GM21723 (cell line): ENCODE results near the gene TMEM176B.
"Not testable (repeated sequence)": the region's sequence is repeated elsewhere in the genome, so short reads cannot be mapped to it uniquely, and the experiment has no call there.

Experiments used
- ATAC-seq: cut with Tn5 transposase; IDR thresholded peaks from one replicate; pipeline ENCODE4 v1.9.1; 2021; ENCODE audit warnings: mild to moderate bottlenecking, moderate library complexity; ENCODE audit not compliant: unreplicated experiment

TMEM176B gene

DNA sequence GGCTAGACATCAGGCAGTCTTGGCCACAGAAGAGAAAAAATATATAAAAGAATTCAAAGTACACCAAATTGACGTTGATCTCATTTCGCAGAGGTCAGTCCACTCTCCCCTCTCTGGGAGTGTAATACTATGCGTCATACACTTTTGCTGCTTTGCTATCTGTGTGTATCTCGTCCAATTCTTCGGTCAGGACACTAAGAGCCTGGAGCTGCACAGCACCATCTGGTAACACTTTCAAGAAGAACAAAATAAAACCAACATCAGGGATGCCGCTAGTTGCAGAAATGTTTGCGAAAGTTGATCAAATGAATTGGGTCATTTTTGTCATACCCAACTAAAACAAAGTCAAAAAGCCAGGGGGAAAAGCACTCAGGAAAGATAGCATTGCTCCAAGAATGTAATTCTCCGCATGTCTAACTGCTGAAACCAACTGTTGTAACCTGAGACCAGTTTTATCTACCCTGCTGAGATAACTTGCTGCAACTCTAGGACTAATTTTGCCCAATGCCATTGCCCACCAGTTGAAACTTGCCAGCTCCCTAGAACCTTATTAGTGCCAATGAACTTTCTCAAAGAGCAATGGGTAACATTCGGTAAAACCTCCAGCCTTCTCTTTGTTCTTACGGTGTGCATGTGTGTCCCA, 23.4 kb upstream of the TMEM176B start:
- no peak for ATAC-seq

DNA sequence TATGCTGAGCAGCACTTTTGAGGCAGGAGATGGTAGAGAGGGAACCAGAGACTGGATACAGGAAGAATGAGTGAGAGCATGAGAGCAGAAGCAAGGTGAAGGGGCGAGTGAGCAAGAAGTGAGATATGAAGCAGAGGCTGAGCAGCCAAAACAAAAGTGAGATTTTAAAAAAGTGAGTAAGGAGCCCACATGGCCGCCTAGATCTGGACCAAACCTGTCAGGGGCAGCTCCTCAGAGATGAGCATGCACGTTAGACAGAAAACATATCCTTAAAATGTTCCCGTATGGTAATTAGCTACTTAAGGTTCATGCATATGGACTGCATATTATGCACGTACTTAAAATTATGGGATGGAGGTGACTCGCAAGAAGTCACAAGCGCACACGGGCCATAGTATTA, 22.9 kb upstream of the TMEM176B start:
- no peak for ATAC-seq

DNA sequence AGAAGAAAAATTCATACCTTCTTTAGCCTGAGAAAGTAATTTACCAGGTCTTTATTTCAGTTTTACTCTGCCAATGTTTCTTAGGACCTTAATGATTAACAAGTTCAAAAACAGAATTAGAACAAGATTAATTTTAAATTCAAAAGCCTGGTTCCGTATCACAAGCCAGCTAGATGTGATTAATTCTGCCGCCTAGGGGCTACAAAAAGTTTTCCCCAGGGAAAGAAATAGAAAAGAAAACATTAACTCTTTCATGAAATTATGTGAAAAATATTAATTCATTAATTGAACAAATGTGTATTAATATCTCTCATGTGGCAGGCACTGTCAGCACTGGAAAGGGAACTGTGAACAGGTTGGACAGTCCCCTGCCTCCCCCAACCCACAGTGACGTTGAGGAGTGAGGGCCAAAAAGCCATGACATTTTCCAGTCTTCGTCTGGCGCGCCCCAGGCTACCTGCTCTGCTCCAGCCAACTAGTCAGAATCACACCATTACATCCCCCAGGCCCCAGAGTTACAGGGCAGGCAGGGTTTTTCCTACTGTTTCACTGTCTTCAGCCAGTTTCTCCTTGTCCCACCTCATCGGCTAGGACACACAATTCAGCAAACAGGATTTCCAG, 20.5 kb upstream of the TMEM176B start:
- ATAC-seq, result no peak

DNA sequence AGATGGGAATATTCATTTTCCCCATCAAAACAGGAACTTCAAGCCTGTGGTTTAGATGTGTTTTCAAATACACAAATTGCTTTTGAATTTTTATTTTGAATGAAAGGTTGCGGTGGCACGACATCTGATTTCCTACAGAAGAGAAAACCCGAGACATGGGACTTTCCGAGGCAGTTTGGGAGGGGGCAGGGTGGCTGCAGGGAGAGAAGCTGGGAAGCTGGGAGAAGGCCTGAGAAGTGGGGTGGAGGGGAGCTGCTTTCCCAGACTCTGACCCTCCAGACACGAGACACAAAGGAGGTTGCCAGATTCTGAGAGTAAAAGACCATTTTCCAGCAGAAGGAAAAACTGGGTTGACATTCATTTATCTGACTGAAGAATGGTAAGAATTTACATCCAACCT, 20.0 kb upstream of the TMEM176B start:
- ATAC-seq, result no peak

DNA sequence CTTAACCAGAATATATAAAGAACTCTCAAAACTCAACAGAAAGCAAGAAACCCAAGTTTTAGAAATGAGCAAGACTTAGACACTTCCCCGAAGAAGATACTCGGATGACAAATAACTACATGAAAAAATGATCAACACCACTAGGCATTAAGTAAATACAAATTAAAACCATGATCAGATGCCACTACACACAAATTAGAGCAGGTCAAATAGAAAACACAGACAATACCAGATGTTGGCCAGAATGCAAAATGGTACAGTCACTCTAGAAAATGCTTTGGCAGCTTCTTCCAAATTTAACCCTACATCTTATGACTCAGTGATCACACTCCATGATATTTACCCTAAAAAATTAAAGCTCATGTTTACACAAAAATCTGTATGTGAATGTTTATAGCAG, 18.8 kb upstream of the TMEM176B start:
- ATAC-seq, result no peak

DNA sequence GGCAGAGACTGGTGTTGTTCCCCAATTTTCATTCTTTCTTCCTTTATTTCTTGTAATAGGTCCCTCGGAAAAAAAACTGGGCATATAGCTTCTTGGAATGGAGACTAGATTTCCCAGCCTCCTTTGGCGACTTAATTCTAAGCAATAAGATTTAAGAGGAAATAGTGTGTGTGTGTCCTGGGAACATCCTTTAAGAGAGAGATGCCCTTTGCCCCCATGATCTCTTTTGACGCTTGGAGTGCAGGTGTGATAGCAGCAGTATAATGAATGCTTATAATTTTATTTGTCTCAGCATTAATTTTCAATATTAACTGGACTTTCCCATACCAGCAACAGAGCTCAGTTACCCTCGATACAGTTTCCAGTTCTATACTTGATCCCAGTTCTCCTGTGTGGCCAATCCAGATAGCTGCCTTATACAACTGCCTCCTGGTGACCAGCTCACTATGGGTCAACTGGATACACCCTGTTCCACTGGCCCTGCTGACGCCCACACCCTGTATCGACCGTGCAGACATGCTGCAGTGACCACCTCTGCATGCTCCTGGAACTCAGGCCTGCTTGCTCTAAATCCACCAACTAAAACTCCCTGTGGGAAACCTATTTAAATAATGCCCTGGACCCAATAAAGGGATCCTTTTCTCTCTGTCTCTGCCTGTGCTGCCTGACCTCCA, 14.3 kb upstream of the TMEM176B start:
- ATAC-seq, result no peak

DNA sequence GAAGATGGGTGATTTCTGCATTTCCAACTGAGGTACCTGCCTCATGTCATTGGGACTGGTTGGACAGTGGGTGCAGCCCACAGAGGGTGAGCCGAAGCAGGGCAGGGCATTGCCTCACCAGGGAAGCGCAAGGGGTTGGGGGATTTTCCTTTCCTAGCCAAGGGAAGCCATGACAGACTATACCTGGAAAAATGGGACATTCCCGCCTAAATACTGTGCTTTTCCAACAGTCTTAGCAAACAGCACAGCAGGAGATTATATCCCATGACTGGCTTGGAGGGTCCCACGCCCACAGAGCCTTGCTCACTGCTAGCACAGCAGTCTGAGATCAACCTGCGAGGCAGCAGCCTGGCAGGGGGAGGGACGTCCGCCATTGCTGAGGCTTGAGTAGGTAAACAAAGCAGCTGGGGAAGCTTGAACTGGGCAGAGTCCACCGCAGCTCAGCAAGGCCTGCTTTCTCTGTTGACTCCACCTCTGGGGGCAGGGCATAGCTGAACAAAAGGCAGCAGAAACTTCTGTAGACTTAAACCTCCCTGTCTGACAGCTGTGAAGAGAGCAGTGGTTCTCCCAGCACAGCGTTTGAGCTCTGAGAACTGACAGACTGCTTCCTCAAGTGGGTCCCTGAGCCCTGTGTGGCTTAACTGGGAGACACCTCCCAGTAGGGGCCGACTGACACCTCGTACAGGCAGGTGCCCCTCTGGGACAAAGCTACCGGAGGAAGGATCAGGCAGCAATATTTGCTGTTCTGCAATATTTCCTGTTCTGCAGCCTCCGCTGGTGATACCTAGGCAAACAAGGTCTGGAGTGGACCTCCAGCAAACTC, 7.7 kb upstream of the TMEM176B start:
- not testable (repeated sequence) for ATAC-seq

DNA sequence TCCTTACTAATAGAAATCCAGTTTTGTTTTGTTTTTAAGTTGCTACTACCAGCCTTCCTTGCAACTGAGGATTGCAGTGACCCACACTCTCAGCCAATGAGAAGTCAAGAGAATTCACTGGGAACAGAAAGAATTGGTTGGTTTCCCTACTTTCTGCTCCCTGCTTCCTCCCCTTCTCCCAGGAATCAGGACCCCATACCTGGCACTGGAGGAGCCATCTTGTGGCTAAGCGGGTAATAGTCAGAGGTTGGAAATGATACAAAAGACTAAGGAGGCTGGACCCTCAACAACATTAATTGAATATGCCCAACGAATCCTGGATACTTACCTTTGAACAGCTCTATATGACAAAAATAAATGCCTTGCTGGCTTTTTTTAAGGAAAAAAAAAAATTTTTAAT, 6.7 kb upstream of the TMEM176B start:
- no peak for ATAC-seq

DNA sequence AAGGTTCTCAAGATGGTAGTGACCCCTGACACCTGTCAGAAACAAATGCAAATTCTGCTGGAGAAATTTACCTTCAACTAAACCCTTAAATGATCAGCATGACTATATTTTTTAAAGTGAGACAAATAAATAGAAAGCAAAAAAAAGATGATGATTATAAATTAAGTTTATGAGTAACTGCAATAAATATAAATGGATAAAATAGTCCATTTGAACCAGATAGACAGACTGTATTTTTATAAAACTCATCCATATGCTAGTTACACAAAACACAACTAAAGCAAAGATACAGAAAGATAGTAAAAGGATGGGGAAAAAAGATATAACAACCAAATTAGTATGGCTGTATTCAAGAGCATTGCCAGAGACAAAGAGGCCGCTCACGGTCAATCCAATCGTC, 6.3 kb upstream of the TMEM176B start:
- ATAC-seq, result no peak

DNA sequence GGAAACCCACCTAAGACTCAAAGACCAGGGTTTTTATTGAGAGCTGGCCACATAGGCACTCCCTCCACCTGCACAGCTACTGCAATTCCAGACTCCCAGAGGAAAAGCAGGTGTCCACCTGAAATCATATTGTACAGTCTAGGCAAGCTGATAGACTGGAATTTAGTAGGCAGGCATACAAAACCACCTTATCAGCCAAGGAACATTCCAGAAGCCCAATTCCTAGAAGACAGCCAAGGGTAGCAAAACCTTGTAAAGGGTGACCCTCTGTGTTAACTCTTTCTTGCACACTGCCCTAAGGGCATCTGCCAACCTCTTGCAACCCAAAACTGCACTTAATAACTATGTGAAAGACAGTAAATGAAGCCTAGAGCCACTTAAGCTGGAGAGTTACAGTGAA, 5.7 kb upstream of the TMEM176B start:
- ATAC-seq, result no peak

DNA sequence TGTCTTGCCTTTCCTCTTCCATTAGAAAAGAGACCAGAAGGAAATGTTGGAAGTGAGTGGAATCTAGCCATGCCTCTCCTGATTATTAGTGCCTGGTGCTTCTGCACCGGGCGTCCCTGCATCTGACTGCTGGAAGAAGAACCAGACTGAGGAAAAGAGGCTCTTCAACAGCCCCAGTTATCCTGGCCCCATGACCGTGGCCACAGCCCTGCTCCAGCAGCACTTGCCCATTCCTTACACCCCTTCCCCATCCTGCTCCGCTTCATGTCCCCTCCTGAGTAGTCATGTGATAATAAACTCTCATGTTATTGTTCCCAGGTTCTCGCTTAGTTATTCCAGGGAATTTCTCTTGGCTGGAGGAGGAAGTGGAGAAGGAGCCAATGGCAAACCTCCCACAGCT, 4.6 kb upstream of the TMEM176B start:
- ATAC-seq, result no peak

DNA sequence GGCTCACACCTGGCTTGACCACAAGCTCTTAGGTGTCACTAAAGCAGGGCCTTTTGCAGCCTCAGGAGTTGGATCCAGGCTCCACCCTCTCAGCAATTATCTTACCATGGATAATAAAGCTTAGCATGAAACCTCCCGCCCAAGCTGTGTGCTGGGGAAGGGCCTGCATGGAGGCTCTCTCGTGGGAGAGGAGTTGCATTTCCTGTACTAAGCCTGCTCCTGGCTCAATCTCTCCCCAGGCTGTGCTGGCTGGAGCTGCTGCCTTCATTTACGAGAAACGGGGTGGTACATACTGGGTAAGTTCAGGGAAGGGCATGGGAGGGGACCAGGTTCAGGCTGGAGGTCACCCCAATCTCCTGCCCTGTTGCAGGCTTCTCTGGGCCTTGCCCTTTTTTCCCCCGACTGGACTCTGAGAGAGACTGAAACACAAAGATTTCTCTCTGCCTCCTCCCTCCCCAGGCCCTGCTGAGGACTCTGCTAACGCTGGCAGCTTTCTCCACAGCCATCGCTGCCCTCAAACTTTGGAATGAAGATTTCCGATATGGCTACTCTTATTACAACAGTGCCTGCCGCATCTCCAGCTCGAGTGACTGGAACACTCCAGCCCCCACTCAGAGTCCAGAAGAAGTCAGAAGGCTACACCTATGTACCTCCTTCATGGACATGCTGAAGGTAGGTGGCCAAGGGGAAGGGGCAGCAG, 3.1 kb upstream of the TMEM176B start:
- no peak for ATAC-seq

DNA sequence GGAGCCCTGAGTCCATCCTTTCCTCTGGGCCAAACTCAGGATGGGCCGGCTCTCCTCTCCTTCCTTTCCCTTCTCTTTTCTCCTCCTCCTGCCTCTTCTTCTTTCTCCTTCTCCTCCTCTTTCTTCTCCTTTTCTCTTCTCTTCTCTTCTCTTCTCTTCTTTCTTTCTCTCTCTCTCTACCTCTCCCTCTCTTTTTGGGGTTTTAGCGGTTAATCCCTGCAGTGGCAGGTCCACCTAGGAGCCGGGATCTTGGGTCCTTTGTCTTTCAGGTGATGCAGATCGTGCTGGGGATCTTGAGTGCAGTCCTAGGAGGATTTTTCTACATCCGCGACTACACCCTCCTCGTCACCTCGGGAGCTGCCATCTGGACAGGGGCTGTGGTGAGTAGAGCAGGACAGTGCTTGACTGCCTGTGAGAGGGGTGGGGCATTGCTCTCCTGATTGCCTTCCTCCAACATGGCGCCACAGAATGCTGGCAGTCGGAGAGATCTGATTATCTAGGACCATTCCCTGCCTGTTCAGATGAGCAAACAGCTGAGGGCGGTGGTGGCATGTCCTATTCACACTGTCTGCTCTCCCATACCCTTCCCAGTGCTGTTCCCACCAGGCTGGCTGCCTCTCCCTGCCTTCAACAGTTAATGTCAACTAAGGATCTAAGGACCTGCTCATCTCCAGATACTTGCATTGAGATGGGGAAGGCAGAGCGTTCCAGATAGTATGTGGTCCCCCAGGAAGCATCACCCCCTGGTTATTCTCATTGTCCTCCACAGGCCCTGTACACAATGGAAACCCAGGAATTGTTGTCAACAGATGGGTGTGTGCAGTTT, 2.0 kb upstream of the TMEM176B start:
- ATAC-seq, result no peak

DNA sequence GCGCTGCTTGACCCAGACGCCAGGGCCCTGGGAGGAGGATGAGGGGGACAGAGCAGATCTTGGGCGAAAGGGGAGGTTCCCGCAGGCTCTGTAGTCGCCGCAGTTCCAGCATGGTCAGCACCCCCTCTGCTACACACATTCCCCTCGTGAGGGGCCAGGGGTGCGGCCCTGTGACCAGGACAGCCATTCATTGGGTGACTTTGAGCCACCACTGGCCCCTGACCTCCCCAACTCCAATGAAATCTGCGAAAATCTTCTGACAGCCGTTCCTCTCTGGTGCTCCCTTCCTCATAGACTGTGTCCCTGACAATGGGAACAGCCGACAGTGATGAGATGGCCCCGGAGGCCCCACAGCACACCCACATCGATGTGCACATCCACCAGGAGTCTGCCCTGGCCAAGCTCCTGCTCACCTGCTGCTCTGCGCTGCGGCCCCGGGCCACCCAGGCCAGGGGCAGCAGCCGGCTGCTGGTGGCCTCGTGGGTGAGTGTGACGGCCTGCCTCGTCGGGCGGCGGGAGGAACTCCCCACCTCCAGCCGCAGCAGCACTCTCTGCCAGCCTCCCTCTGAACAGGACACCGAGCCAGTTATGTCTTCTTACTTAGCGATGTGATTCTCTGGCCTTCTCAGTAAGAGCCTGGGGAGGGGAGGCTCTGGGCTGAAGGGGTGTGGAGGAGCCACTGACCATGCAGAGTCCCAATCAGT, 1.2 kb upstream of the TMEM176B start:
- no peak for ATAC-seq

DNA sequence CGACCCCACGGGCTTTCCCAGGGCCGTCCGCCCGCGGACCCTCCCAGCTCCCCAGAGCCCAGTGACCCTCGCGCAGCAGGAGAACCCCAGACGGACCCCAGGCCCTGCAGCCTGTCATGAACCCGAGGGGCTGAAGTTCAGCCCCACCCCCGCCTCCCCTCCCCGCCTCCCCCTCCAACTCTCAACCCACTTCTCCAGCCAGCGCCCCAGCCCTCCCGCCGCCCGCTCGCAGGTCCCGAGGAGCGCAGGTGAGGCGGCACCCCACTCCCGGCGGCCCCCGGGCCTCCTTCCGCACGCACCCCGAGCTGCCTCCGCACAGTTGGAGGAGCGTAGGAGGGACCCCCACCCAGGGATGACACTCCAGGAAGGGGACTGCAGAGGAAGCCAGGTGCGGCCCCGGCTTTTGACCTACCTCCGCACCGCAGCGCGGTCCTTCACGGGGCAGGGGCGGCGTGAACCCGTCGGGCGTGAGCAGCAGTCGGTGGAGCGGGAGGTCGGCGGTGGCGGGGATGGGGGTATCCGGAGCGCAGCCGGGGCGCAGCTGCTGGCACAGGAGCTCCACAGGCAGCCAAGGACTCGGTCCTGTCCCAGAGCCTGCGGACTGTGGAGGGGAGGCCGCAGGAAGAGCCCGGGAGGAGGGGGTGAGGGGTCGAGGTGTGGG, 547 bp upstream of the TMEM176B start, which contains the start of gene TMEM176A:
Gene TMEM176A, plus strand, starts transcription at position 189 of the 661 bp plus-strand sequence. CDS start 782 bp downstream, outside the sequence.
- ATAC-seq, result no peak

DNA sequence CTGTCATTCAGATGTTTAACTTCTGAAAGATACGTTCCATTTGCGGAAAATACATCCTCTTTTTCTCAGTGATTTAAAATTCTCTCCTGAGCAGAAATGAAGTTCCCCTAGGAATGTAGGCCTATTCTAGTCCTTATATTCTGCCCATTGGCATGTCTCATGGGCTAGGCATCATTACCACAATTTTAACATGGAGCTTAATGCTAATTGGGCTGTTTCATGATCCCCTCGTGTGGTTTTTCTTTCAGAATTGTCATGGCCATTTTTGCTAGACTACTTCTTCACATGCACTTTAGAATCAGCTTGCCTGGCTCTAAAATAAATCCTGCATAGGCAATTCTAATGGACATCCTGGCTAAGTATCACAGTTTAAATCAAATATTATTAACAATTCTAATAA, 1.0 kb downstream of the TMEM176B start:
- ATAC-seq, result no peak

DNA sequence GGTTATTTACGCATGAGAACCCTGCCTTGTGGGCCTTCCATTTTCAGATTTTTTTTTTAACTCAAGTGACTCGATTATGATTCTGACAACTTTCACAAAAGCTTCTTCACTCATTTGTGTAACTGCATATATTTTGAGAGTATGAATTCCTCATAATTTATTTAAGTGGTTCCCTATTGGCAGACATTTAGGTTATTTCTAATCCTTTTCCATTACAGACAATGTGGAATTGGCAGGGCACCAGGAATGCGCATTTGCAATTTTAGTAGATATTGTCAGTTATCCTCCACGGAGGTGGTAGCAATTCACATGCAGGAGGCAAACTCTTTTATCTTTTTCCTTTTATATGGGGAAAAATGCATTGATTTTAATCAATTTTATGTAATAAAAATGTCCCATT, 2.5 kb downstream of the TMEM176B start:
- ATAC-seq, result no peak

DNA sequence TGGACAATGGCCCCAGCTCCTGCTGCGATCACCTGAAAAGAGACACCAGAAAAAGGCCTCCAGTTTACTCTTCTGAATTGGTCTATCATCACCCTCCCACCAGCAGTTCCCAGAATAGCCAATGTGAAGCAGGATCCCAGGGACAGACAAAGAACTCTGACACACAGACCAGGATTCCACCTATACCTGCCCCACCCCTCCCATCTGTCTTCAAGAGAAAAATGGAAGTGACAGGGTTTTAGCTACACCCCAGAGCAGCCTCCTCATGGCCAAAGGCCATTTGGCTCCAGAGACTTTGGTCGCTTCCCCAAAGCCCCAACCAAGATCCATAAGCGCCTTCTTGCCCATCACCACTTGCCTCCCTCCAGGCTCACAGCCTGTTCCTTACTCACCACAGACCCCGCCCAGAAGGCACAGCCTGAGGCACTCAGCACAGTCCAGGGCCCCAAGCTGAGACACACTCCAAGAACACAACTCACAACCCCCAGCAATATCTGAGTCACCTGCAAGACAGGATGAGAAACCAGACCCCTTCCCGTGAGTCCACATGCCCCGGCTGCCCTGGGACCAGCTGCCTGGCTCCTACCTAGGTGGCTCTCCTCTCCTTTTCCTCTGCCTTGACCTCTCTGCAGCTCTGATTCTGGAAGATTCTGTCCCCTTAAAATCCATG, 6.5 kb downstream of the TMEM176B start:
- ATAC-seq, result no peak
